ENCODE measurements around the gene PTGS1.

PTGS1 gene

GRCh38 chr9:122377241-122378164, 6.7 kb downstream of the PTGS1 start:
- H3K9me3 ChIP-seq (ENCODE audit: control insufficient read depth, low read length), result no peaks in the 10 kb centered on the region
- H3K36me3 ChIP-seq (ENCODE audit: control insufficient read depth, insufficient read depth, low read length), result no peaks in the 10 kb centered on the region
- H3K4me2 ChIP-seq (ENCODE audit: low read length), result no peak overlapping the region
- no peak overlapping the region for H3K4me3 ChIP-seq (ENCODE audit: low read depth, low read length)
- H3K27me3 ChIP-seq (ENCODE audit: control insufficient read depth, insufficient read depth, low read length), result no peaks in the 10 kb centered on the region
- no peak for TF ChIP-seq CTCF (IDR thresholded peaks at IDR 0.05)
- no peak overlapping the region for H3K27ac ChIP-seq
- no peak overlapping the region for H3K9ac ChIP-seq
- H3K4me1 ChIP-seq, result peaks cover 3% of the 10 kb centered on the region
- no peaks in the 10 kb centered on the region for H3K79me2 ChIP-seq
- no peak overlapping the region for H2AFZ ChIP-seq

- peaks cover 3% of the 10 kb centered on the region for H3K4me1 ChIP-seq
Measured at GRCh38 chr9:122378236-122378635, 7.4 kb downstream of the PTGS1 start.

GRCh38 chr9:122379340-122379739, 8.5 kb downstream of the PTGS1 start:
- H3K27ac ChIP-seq, result no peak overlapping the region
- no peaks in the 10 kb centered on the region for H3K79me2 ChIP-seq
- H2AFZ ChIP-seq, result no peak overlapping the region
- TF ChIP-seq CTCF (IDR thresholded peaks at IDR 0.05), result no peak
- no peaks in the 10 kb centered on the region for H3K27me3 ChIP-seq (ENCODE audit: control insufficient read depth, insufficient read depth, low read length)
- no peaks in the 10 kb centered on the region for H3K36me3 ChIP-seq (ENCODE audit: control insufficient read depth, insufficient read depth, low read length)
- H3K4me1 ChIP-seq, result peaks cover 3% of the 10 kb centered on the region
- no peak overlapping the region for H3K9ac ChIP-seq
- H3K4me2 ChIP-seq (ENCODE audit: low read length), result no peak overlapping the region
- H3K9me3 ChIP-seq (ENCODE audit: control insufficient read depth, low read length), result no peaks in the 10 kb centered on the region
- H3K4me3 ChIP-seq (ENCODE audit: low read depth, low read length), result no peak overlapping the region

More at GRCh38 chr9:122378236-122378635, 7.4 kb downstream of the PTGS1 start:
- Histone ChIP-seq H3K27me3 (ENCODE audit: control insufficient read depth, insufficient read depth, low read length) (no peaks in the 10 kb centered on the region), H2AFZ (no peak overlapping the region), H3K4me2 (ENCODE audit: low read length) (no peak overlapping the region), H3K4me3 (ENCODE audit: low read depth, low read length) (no peak overlapping the region), H3K9ac (no peak overlapping the region), H3K9me3 (ENCODE audit: control insufficient read depth, low read length) (no peaks in the 10 kb centered on the region), H3K79me2 (no peaks in the 10 kb centered on the region), H3K36me3 (ENCODE audit: control insufficient read depth, insufficient read depth, low read length) (no peaks in the 10 kb centered on the region), H3K27ac (no peak overlapping the region)
- TF ChIP-seq CTCF (IDR thresholded peaks at IDR 0.05), result no peak

DNA sequence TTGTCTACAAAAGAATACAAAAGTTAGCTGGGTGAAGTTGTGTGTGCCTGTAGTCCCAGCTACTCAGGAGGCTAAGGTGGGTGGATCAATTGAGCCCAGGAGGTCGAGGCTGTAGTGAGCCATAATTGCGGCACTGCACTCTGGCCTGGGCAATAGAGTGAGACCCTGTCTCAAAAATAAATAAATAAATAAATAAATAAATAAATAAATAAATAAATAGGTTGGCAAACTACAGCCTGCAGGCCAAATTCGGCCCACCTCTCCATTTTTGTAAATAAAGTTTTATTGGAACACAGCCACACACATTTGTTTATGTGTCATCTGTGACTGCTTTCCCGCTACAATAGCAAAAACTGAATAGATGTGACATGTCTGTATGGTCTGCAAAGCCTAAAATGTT, 9.5 kb downstream of the PTGS1 start:
- peaks cover 3% of the 10 kb centered on the region for H3K4me1 ChIP-seq
- no peaks in the 10 kb centered on the region for H3K9me3 ChIP-seq (ENCODE audit: control insufficient read depth, low read length)
- no peaks in the 10 kb centered on the region for H3K36me3 ChIP-seq (ENCODE audit: control insufficient read depth, insufficient read depth, low read length)
- H3K79me2 ChIP-seq, result no peaks in the 10 kb centered on the region
- no peak overlapping the region for H3K4me2 ChIP-seq (ENCODE audit: low read length)
- H3K27me3 ChIP-seq (ENCODE audit: control insufficient read depth, insufficient read depth, low read length), result no peaks in the 10 kb centered on the region
- TF ChIP-seq CTCF (IDR thresholded peaks at IDR 0.05), result no peak
- no peak overlapping the region for H3K4me3 ChIP-seq (ENCODE audit: low read depth, low read length)
- no peak overlapping the region for H3K27ac ChIP-seq
- no peak overlapping the region for H2AFZ ChIP-seq
- no peak overlapping the region for H3K9ac ChIP-seq
